Stimulated activated naive B cell treated with anti-CD40 and anti-IgM and Interleukin-4, amounts not matched to agents 10 μg/mL and 1 μg/mL and 100 μg/mL, for 72 hours (primary cell): ENCODE data around the gene SNX25.
"Not testable (repeated sequence)": the region's sequence is repeated elsewhere in the genome, so short reads cannot be mapped to it uniquely, and the experiment has no call there.

Experiments
- ATAC-seq, 2 donors: fragments of 150-1000 bp; cut with Tn5 transposase; replicated peaks; 2 replicates each; pipeline ENCODE4 v1.10.0; 2021; ENCODE audit warnings: moderate library complexity in 1 of 2
- DNase-seq: peaks from one replicate; pipeline ENCODE4 v3.0.0; 2021
- H3K27ac Mint-ChIP-seq: one replicate; pipeline ENCODE4 v1.8.0; 2022; ENCODE audit warnings: mild to moderate bottlenecking, mixed read lengths
- H3K27me3 Mint-ChIP-seq, 2 donors: one replicate each; pipeline ENCODE4 v1.8.0; 2022; ENCODE audit warnings: mixed read lengths in 2 of 2
- H3K36me3 Mint-ChIP-seq, 2 donors: one replicate each; pipeline ENCODE4 v1.8.0; 2022; ENCODE audit warnings: mixed read lengths in 2 of 2, mild to moderate bottlenecking in 1 of 2
- H3K4me1 Mint-ChIP-seq, 2 donors: one replicate each; pipeline ENCODE4 v1.8.0; 2022; ENCODE audit warnings: mixed read lengths in 2 of 2, mild to moderate bottlenecking in 1 of 2
- H3K4me3 Mint-ChIP-seq, 2 donors: one replicate each; pipeline ENCODE4 v1.8.0; 2022; ENCODE audit warnings: mild to moderate bottlenecking in 2 of 2, mixed read lengths in 2 of 2, moderate library complexity in 1 of 2
- H3K9me3 Mint-ChIP-seq, 2 donors: one replicate each; pipeline ENCODE4 v1.8.0; 2022; ENCODE audit warnings: mixed read lengths in 2 of 2, mild to moderate bottlenecking in 1 of 2

Gene SNX25

GRCh38 chr4:185298728-185299430 lies 89.5 kb downstream of the SNX25 start:
- ATAC-seq, result no peak
- no peaks in the 10 kb centered on the region for H3K27me3 Mint-ChIP-seq
- DNase-seq, result no peak
- H3K4me1 Mint-ChIP-seq, result peaks cover 0 to 7% of the 10 kb centered on the region in 2 donors
- H3K27ac Mint-ChIP-seq, result no peak overlapping the region
- H3K36me3 Mint-ChIP-seq, result peaks cover 19 to 37% of the 10 kb centered on the region in 2 donors
- no peak overlapping the region for H3K4me3 Mint-ChIP-seq
- no peaks in the 10 kb centered on the region for H3K9me3 Mint-ChIP-seq

GRCh38 chr4:185304541-185304940 lies 95.1 kb downstream of the SNX25 start:
- Mint-ChIP-seq H3K36me3 (peaks cover 7 to 27% of the 10 kb centered on the region in 2 donors), H3K4me3 (no peak overlapping the region), H3K4me1 (peaks cover 15 to 18% of the 10 kb centered on the region in 2 donors), H3K27me3 (no peaks in the 10 kb centered on the region), H3K27ac (no peak overlapping the region), H3K9me3 (no peaks in the 10 kb centered on the region)
- DNase-seq (no peak), ATAC-seq (peak; percentile 12 to 33)

- Mint-ChIP-seq H3K4me1 (peaks cover 20 to 24% of the 10 kb centered on the region in 2 donors), H3K9me3 (no peaks in the 10 kb centered on the region), H3K27me3 (no peaks in the 10 kb centered on the region), H3K27ac (no peak overlapping the region), H3K36me3 (peaks cover 9 to 30% of the 10 kb centered on the region in 2 donors), H3K4me3 (no peak overlapping the region)
- DNase-seq (peak; percentile 43), ATAC-seq (peak; percentile 83 to 84)
These were observed 95.7 kb downstream of the SNX25 start for GRCh38 chr4:185304944-185305690.

GRCh38 chr4:185305979-185306442 lies 96.6 kb downstream of the SNX25 start:
- no peaks in the 10 kb centered on the region for H3K9me3 Mint-ChIP-seq
- peaks cover 24 to 27% of the 10 kb centered on the region in 2 donors for H3K4me1 Mint-ChIP-seq
- no peak for ATAC-seq
- H3K36me3 Mint-ChIP-seq, result peaks cover 11 to 35% of the 10 kb centered on the region in 2 donors
- H3K27me3 Mint-ChIP-seq, result no peaks in the 10 kb centered on the region
- DNase-seq, result no peak
- no peak overlapping the region for H3K4me3 Mint-ChIP-seq
- H3K27ac Mint-ChIP-seq, result no peak overlapping the region

- Mint-ChIP-seq H3K9me3 (no peaks in the 10 kb centered on the region), H3K36me3 (peaks cover 17 to 43% of the 10 kb centered on the region in 2 donors), H3K4me3 (no peak overlapping the region), H3K4me1 (peaks cover 31 to 35% of the 10 kb centered on the region in 2 donors), H3K27me3 (no peaks in the 10 kb centered on the region), H3K27ac (no peak overlapping the region)
- DNase-seq, result no peak
- ATAC-seq, result no peak
These were observed 97.9 kb downstream of the SNX25 start for GRCh38 chr4:185307136-185307950.

GRCh38 chr4:185309770-185310169 lies 100.4 kb downstream of the SNX25 start:
- ATAC-seq (peak; percentile 91 to 94), DNase-seq (peak; percentile 26)

GRCh38 chr4:185311113-185311888 lies 101.9 kb downstream of the SNX25 start:
- peak overlapping the region; percentile 26 to 34 for H3K4me3 Mint-ChIP-seq
- peaks cover 38 to 67% of the 10 kb centered on the region in 2 donors for H3K36me3 Mint-ChIP-seq
- no peak for DNase-seq
- H3K27ac Mint-ChIP-seq, result peak overlapping the region; percentile 86
- ATAC-seq, result peak; percentile 30 to 41
- no peaks in the 10 kb centered on the region for H3K9me3 Mint-ChIP-seq
- H3K4me1 Mint-ChIP-seq, result peaks cover 22 to 24% of the 10 kb centered on the region in 2 donors
- no peaks in the 10 kb centered on the region for H3K27me3 Mint-ChIP-seq

More at GRCh38 chr4:185309770-185310169, 100.4 kb downstream of the SNX25 start:
- Mint-ChIP-seq H3K27ac (peak overlapping the region; percentile 62), H3K9me3 (no peaks in the 10 kb centered on the region), H3K36me3 (peaks cover 29 to 57% of the 10 kb centered on the region in 2 donors), H3K4me1 (peaks cover 24 to 27% of the 10 kb centered on the region in 2 donors), H3K27me3 (no peaks in the 10 kb centered on the region), H3K4me3 (peak overlapping the region in 1 of 2 donors; percentile 31)

- Mint-ChIP-seq H3K36me3 (peaks cover 47 to 76% of the 10 kb centered on the region in 2 donors), H3K4me1 (peaks cover 22 to 24% of the 10 kb centered on the region in 2 donors), H3K4me3 (no peak overlapping the region), H3K27ac (no peak overlapping the region), H3K9me3 (peaks cover 0 to 2% of the 10 kb centered on the region in 2 donors), H3K27me3 (no peaks in the 10 kb centered on the region)
- no peak for ATAC-seq
- DNase-seq, result no peak
These were observed 103.3 kb downstream of the SNX25 start for GRCh38 chr4:185312699-185313098.

GRCh38 chr4:185317462-185317861 lies 108.1 kb downstream of the SNX25 start:
- not testable (repeated sequence) for H3K9me3 Mint-ChIP-seq, DNase-seq, H3K27ac Mint-ChIP-seq, H3K27me3 Mint-ChIP-seq, H3K4me1 Mint-ChIP-seq, H3K4me3 Mint-ChIP-seq, ATAC-seq
- peaks cover 42 to 59% of the 10 kb centered on the region in 2 donors for H3K36me3 Mint-ChIP-seq

GRCh38 chr4:185317880-185318279 lies 108.5 kb downstream of the SNX25 start:
- H3K4me1 Mint-ChIP-seq, result peaks cover 1 to 3% of the 10 kb centered on the region in 2 donors
- DNase-seq (no peak), ATAC-seq (no peak)
- H3K36me3 Mint-ChIP-seq, result peaks cover 41 to 56% of the 10 kb centered on the region in 2 donors
- H3K4me3 Mint-ChIP-seq, result no peak overlapping the region
- H3K27me3 Mint-ChIP-seq, result no peaks in the 10 kb centered on the region
- H3K27ac Mint-ChIP-seq, result no peak overlapping the region
- H3K9me3 Mint-ChIP-seq, result peaks cover 0 to 2% of the 10 kb centered on the region in 2 donors

- no peak overlapping the region for H3K27ac Mint-ChIP-seq
These were observed 109.3 kb downstream of the SNX25 start for GRCh38 chr4:185318679-185319078.

GRCh38 chr4:185322803-185323202 lies 113.4 kb downstream of the SNX25 start:
- H3K4me3 Mint-ChIP-seq, result no peak overlapping the region
- no peaks in the 10 kb centered on the region for H3K27me3 Mint-ChIP-seq
- no peak overlapping the region for H3K27ac Mint-ChIP-seq
- DNase-seq, result no peak
- peaks cover 18 to 29% of the 10 kb centered on the region in 2 donors for H3K36me3 Mint-ChIP-seq
- no peaks in the 10 kb centered on the region for H3K9me3 Mint-ChIP-seq
- peaks cover 1 to 3% of the 10 kb centered on the region in 2 donors for H3K4me1 Mint-ChIP-seq
- no peak for ATAC-seq

More at GRCh38 chr4:185318679-185319078, 109.3 kb downstream of the SNX25 start:
- H3K36me3 Mint-ChIP-seq, result peaks cover 34 to 51% of the 10 kb centered on the region in 2 donors
- ATAC-seq, result no peak
- H3K4me1 Mint-ChIP-seq, result peaks cover 1 to 3% of the 10 kb centered on the region in 2 donors
- no peak overlapping the region for H3K4me3 Mint-ChIP-seq
- no peak for DNase-seq
- no peaks in the 10 kb centered on the region for H3K27me3 Mint-ChIP-seq
- H3K9me3 Mint-ChIP-seq, result peaks cover 0 to 2% of the 10 kb centered on the region in 2 donors

GRCh38 chr4:185323606-185324005 lies 114.2 kb downstream of the SNX25 start:
- H3K36me3 Mint-ChIP-seq, result peaks cover 22 to 32% of the 10 kb centered on the region in 2 donors
- ATAC-seq, result no peak
- no peak overlapping the region for H3K27ac Mint-ChIP-seq
- peaks cover under 1 to 6% of the 10 kb centered on the region in 2 donors for H3K4me1 Mint-ChIP-seq
- DNase-seq, result no peak
- H3K9me3 Mint-ChIP-seq, result peaks cover 1 to 2% of the 10 kb centered on the region in 2 donors
- no peak overlapping the region for H3K4me3 Mint-ChIP-seq
- H3K27me3 Mint-ChIP-seq, result no peaks in the 10 kb centered on the region
